ENCODE measurements around the gene CFDP1.
A peak's percentile ranks its signal among the peaks of the same experiment; 100 is the strongest.

CFDP1 gene

GRCh38 chr16:75258807-75259141, 174.5 kb downstream of the CFDP1 start:
- no peak overlapping the region for H3K4me3 ChIP-seq (replicated peaks; ENCODE audit: low read depth, low read length)
- no peak for DNase-seq (ENCODE audit: low read depth)
- TF ChIP-seq, protein P1, sequence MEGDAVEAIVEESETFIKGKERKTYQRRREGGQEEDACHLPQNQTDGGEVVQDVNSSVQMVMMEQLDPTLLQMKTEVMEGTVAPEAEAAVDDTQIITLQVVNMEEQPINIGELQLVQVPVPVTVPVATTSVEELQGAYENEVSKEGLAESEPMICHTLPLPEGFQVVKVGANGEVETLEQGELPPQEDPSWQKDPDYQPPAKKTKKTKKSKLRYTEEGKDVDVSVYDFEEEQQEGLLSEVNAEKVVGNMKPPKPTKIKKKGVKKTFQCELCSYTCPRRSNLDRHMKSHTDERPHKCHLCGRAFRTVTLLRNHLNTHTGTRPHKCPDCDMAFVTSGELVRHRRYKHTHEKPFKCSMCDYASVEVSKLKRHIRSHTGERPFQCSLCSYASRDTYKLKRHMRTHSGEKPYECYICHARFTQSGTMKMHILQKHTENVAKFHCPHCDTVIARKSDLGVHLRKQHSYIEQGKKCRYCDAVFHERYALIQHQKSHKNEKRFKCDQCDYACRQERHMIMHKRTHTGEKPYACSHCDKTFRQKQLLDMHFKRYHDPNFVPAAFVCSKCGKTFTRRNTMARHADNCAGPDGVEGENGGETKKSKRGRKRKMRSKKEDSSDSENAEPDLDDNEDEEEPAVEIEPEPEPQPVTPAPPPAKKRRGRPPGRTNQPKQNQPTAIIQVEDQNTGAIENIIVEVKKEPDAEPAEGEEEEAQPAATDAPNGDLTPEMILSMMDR (IDR thresholded peaks at IDR 0.05; ENCODE audit: low read length, missing control alignments), result no peak

- H3K4me3 ChIP-seq (replicated peaks; ENCODE audit: low read depth, low read length), result no peak overlapping the region
- TF ChIP-seq, protein P1 (IDR thresholded peaks at IDR 0.05; ENCODE audit: low read length, missing control alignments), result no peak
- no peak for DNase-seq (ENCODE audit: low read depth)
These were observed 175.2 kb downstream of the CFDP1 start for GRCh38 chr16:75257886-75258806.

DNA sequence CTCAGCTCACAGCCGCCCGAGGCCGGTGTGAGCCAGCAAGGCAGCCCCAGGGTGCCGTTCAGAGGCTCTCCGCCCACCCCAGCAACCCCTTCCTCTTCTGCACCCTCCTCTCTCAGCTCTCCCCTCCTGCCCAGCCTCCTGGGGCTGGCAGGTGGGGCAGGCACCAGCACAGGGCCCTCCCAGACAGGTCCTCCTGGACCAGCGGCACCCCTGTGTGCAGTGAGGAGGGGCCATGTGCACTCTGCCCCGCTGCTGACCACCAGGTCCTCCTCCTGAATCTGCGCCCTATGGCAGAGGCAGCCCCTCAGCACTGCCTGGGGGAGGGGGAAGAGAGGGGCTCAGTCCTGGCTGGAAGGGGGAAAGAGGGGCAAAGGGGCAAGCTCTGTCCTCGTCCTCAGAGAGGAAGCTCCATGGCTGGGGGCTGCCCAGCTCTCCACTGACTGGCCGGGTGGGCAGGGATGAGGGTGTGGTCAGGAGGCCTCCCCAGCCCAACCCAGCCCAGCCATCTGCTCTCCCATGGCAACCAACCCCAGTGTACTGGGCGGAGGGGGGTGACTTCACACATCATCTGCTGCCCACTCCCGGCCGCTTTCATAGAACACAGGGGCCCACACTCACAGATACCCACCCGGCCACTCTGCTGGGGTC, 176.5 kb downstream of the CFDP1 start:
- no peak for DNase-seq (ENCODE audit: low read depth)
- TF ChIP-seq, protein P1 (IDR thresholded peaks at IDR 0.05; ENCODE audit: low read length, missing control alignments), result no peak
- H3K4me3 ChIP-seq (replicated peaks; ENCODE audit: low read depth, low read length), result no peak overlapping the region

DNA sequence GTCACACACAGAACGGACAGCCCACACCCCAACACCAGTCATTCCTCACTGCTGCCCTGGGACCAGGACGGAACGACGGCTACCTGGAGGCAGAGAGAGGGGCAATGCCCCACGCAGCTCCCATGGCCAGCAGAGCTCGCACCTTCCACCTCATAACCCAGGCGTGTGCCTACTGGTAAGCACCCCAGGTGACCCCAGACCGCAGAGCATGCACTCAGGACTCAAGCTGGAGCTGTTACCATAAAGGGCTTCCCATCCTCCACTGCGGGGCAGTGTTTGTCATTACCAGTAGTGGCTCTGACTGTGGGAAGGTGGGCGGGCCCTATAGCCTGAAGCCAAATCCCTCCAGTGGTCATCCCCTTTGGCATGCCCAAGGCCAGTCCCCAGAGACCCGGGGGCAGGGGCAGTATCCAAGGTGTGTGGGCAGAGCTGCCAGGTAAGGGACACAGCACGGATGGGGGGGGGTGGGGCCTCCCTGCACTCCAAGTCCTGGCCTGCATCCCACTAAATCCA, 177.2 kb downstream of the CFDP1 start:
- H3K4me3 ChIP-seq (replicated peaks; ENCODE audit: low read depth, low read length), result no peak overlapping the region
- TF ChIP-seq, protein P1 (IDR thresholded peaks at IDR 0.05; ENCODE audit: low read length, missing control alignments), result no peak
- DNase-seq (ENCODE audit: low read depth), result no peak

DNA sequence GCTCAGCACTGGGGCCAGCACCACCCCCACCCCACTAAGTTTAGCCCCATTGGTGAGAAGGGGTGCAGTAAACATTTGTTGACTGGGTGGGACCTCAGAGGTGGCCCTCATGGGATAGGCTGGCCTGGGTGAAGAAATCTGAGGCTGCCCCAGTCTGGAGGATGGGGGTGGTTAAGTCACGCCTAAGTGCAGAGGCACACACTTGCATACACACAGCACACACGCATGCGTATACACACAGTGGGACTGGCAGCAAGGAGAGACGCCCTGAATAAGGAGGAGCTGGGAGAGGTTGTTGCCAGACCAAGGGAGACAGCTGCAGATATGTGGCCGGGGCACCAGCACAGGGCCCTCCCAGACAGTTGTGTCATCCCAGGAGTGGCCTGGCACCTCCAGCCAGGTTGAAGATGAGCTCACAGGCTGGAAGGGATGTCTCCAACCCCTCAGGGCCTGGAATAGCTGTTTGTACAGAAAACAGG, 178.9 kb downstream of the CFDP1 start:
- TF ChIP-seq, protein P1 (IDR thresholded peaks at IDR 0.05; ENCODE audit: low read length, missing control alignments), result no peak
- DNase-seq (ENCODE audit: low read depth), result peak; percentile 68
- no peak overlapping the region for H3K4me3 ChIP-seq (replicated peaks; ENCODE audit: low read depth, low read length)

GRCh38 chr16:75252946-75253911, 180.1 kb downstream of the CFDP1 start:
- peak overlapping the region; percentile 14 for H3K4me3 ChIP-seq (replicated peaks; ENCODE audit: low read depth, low read length)
- peak; percentile 89 for DNase-seq (ENCODE audit: low read depth)
- TF ChIP-seq, protein P1 (IDR thresholded peaks at IDR 0.05; ENCODE audit: low read length, missing control alignments), result no peak
